Fibroblast of the aortic adventitia (primary cell): Measurements from ENCODE around the gene PACS2. TPM values are rescaled to one million over a fixed set of nuclear protein-coding genes. Genes with fewer than 3 reads are reported as not detected.
"Not testable (repeated sequence)": the region's sequence is repeated elsewhere in the genome, so short reads cannot be mapped to it uniquely, and the experiment has no call there.

ENCODE experiments used
- DNase-seq: peaks from one replicate; pipeline ENCODE4 v3.0.0-alpha.2; 2010; ENCODE audit warnings: low read depth
- H3K4me3 ChIP-seq: 2 replicates; pipeline ENCODE4 v1.5.1; 2011; ENCODE audit warnings: low read depth, mild to moderate bottlenecking, control low read depth, low read length, moderate library complexity
- CTCF ChIP-seq: IDR thresholded peaks from 2 replicates; pipeline ENCODE4 v1.5.1; 2011; ENCODE audit warnings: mild to moderate bottlenecking, low read length, control low read depth, inconsistent platforms; ENCODE audit not compliant: insufficient read depth
- total RNA-seq: library from RNA; depleted of rRNA; stranded (reverse); fragments of >200 nt; gene quantifications from 2 replicates; pipeline ENCODE4 v1.2.3, GENCODE V29; 2012; ENCODE audit warnings: low replicate concordance

PACS2 gene
- total RNA-seq, 1 donor, result 48.6 TPM

GRCh38 chr14:105333613-105334364 is 19.2 kb downstream of the PACS2 start:
- DNase-seq, result no peak
- TF ChIP-seq CTCF, result no peak

DNA sequence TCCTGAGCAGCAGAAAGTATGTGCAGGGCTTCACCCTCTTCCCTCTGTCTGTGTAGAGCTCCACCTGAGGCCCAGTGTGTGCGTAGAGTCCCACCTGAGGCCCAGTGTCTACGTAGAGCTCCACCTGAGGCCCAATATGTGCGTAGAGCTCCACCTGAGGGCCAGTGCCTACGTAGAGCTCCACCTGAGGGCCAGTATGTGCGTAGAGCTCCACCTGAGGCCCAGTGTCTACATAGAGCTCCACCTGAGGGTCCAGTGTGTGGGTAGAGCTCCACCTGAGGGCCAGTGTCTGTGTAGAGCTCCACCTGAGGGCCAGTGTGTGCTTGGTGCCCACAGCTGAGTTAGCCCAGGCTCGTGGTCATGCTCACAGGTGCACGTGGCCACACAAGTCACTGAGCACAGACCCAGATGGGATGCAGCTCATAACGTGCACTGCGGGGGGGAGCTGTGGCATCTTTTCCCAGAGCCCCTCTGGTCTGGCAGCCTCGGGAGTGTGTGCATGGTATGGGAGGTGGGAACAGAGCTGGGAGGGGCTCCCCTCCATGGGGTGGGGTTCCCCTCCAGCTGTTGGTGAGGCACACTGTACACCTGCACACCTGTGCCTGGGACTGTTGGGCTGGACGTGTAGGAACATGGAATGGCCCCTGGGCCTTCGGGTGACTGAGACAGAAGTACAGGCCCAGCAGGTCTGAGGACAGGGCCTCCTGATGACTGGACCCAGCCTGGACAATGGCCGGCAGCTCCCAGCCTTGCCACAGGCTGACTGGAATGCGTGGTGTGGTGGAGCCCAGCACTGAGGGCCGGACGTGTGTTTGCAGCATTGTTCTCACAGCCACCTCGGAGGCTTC is 20.1 kb downstream of the PACS2 start:
- TF ChIP-seq CTCF, result no peak
- no peak for DNase-seq
- H3K4me3 ChIP-seq, result no peak overlapping the region

More at GRCh38 chr14:105333613-105334364, 19.2 kb downstream of the PACS2 start:
- no peak overlapping the region for H3K4me3 ChIP-seq

DNA sequence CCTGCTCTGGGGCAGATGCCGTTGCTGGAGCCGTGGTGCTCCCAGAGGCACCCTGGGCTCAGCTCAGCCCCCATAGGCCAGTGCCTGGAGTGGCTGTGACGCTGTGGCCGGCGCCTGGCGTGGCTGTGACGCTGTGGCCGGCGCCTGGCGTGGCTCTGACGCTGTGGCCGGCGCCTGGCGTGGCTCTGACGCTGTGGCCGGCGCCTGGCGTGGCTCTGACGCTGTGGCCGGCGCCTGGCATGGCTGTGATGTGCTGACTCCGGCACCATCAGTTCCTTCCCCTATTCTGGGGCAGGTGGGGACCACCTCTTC is 20.6 kb downstream of the PACS2 start:
- H3K4me3 ChIP-seq, result not testable (repeated sequence)

DNA sequence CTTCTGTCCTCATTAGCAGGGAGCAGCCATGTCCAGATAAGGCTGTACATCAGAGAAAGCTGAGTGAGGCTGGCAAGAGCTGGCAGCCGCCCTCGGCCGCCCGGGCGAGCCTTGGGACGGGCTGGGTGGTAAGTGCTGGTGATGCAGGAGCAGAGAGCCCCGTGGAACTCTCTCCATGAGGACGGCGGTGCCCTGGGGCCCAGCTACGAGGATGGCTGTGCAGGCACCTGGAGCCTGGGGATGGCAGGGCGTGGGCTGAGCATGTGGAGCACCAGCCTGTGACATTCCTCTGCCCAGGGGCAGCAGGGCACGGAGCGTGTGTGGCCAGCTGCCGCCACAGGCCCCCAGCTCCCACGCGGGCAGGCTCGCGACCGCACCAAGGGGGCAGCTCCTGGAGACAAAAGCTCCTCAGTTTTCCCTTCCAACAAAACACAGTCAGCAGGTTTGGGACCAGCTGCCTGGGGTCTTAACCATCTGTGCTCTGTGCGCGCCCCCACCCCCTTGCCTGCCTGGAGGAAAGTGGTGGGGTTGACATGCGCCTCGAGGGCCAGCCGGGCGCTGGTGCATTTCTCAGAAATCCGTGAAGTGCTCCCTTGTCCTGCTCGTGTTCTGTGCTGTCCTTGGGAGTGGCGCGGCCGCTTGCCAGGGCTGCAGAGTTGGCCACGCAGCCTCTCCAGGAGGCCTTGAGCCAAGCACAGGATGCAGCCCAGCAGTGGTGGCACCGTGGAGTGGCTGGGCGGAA is 21.4 kb downstream of the PACS2 start:
- DNase-seq, result no peak
- TF ChIP-seq CTCF, result no peak
- H3K4me3 ChIP-seq, result no peak overlapping the region

More for the DNA sequence above, 20.6 kb downstream of the PACS2 start:
- DNase-seq, result not testable (repeated sequence)

DNA sequence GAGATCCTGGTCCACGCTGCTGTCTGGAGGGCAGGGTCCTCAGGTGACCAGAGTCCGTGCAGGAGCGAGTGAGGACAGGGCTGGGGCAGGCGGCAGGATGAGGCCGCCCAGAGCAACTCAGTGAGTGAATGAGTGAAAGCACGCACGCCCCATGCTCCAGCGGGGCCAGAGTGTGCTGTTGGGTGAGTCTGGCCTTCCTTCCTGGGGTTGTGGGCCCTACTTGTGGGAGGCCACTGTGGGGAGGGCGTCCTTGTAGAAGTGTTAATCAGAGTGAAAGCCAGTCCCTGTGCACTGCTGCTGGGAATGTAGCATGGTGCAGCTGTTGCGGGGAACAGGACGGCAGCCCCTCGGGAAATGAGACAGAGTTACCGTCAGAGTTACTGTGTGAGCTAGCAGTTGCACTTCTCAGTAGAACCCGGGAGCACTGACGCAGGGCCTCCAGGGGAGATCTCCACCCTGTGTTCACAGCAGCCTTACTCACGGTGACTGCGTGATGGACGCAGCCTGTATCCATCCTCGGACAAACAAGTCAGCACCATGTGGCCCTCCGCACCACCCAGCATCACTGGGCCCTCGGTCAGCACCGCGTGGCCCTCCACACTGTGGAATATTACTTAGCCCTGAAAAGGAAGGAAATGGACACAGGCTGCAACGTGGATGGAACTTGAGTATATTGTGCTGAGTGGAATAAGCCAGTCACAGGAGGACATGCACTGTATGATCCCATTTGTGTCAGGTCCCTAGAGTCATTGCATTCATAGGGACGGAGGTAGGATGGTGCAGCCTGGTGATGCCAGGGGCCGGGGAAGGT is 22.1 kb downstream of the PACS2 start:
- TF ChIP-seq CTCF, result no peak
- H3K4me3 ChIP-seq, result no peak overlapping the region
- DNase-seq, result no peak

DNA sequence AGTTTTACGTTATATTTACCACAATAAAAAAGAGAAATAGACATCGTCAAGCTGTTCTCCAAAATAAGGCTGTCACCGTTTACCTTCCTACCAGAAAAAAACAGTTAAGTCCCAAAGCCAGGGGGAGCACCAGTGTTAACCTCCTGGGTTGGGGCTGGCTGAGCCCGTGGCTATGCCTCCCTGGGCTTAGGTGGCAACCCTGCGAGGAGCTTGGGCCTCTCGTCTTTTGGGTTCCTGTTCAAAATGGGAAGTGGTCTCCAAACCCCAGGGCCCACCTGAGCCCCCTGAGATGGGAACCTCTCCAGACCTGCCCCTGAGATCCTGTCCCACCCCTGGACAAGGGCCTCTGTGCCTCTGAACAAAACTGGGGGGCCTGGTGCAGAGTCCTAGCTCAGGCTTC is 22.9 kb downstream of the PACS2 start:
- DNase-seq, result no peak
- TF ChIP-seq CTCF, result no peak
- no peak overlapping the region for H3K4me3 ChIP-seq
